ENCODE data around the gene CDK16.

Gene CDK16

DNA sequence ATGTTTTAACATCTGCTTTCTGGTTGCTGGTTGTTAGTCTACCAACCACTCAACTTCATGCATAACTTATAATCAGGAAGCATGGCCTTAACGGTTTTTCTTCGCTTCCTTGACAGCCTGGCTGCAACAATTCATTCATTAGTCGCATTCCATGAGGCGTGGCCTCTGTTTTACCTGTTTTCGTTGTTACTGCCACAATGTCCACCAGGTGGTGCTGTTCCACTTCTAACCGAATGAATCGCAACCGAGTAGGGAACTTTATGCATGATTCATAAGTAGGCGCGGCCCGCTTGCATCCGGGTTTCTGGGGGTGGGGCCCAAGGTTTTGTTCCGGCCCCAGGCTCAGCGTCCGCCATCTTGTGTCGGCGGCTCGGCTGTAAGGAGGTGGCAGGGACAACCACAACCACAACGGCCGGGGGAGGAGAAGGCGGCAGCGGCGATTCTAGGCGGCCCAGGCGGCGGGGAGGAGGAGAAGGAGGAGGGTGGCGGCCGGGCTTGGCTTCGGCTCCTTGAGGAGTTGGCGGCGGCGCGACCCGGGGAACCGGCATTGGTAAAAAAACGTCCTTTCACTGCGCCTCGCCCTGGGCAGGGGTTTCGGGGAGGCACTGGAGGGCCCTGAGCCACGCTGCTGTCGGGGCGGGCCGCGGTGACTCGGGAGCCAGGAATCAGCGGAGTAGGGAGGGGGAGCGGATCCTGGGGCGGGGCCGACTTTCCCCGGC is 24.8 kb upstream of the CDK16 start, which contains the start of gene UBA1:
Gene UBA1, plus strand, starts transcription at position 355 of the 719 bp plus-strand sequence. CDS start 4,974 bp downstream, outside the sequence.
- no peaks in the 10 kb centered on the region for H3K9me3 Mint-ChIP-seq
- H3K36me3 Mint-ChIP-seq (ENCODE audit: low read depth): peaks cover 28% of the 10 kb centered on the region
- peaks cover 60% of the 10 kb centered on the region for H3K4me1 Mint-ChIP-seq
- ATAC-seq: peak; percentile 56
- H3K4me3 Mint-ChIP-seq: peak within 1 kb of the TSS; percentile 90
- H3K27ac Mint-ChIP-seq: peak within 1 kb of the TSS; percentile 86
- peak; percentile 87 for DNase-seq
- no peaks in the 10 kb centered on the region for H3K27me3 Mint-ChIP-seq

DNA sequence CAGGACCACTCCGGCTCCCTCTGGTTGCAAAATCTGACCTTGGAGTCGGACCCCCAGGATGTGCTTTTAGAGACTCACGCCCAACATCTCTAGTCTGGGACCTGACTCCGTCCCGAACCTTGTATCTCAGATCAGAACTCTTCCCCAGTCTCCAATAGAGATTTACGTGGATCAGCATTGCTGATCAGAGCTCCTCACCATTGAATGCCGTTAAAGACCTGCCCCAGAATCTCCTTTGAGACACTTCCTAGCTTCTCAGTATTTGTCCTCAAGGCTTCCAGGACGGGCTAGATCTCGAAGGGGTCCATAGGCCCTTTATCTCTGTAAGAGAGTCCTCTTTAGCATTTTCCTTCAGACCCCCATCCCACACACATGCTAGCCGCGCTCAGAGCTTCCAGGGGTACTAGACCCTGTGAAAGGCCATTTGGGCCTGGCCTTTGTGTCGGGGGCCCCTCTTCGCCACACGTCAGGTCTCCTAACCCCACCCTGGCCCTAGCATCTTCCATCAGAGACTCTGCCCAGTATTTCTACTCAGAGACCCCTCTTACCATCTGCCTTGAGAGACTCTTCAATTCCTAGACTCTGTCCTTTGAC is 24.2 kb upstream of the CDK16 start:
- H3K4me1 Mint-ChIP-seq: peaks cover 53% of the 10 kb centered on the region
- peaks cover 31% of the 10 kb centered on the region for H3K36me3 Mint-ChIP-seq (ENCODE audit: low read depth)
- peak overlapping the region; percentile 90 for H3K4me3 Mint-ChIP-seq
- no peaks in the 10 kb centered on the region for H3K9me3 Mint-ChIP-seq
- no peaks in the 10 kb centered on the region for H3K27me3 Mint-ChIP-seq
- ATAC-seq: no peak
- no peak for DNase-seq
- H3K27ac Mint-ChIP-seq: peak overlapping the region; percentile 83

DNA sequence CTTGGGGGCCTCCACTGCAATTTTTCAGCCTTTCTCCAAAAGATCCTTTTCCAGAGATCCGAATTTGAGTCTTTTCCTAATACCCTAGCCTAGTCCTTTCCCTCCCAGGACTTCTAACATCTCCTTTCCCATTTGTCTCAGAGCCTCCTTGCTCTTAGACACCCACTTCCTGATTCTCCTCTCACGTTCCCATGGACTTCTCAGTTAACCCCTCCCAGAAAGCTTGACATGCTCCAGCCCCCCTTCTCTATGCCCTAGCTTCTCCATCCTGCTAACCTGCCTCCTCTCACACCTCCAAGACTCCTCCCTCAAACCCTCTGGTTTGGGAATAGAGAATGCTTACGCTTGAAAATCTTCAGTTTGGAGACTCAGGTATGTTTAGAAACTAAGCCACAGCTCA is 22.4 kb upstream of the CDK16 start:
- Mint-ChIP-seq H3K4me1 (peaks cover 45% of the 10 kb centered on the region), H3K36me3 (ENCODE audit: low read depth) (peaks cover 36% of the 10 kb centered on the region), H3K4me3 (peak overlapping the region; percentile 90), H3K9me3 (no peaks in the 10 kb centered on the region), H3K27ac (peak overlapping the region; percentile 87), H3K27me3 (no peaks in the 10 kb centered on the region)
- DNase-seq (no peak), ATAC-seq (no peak)

DNA sequence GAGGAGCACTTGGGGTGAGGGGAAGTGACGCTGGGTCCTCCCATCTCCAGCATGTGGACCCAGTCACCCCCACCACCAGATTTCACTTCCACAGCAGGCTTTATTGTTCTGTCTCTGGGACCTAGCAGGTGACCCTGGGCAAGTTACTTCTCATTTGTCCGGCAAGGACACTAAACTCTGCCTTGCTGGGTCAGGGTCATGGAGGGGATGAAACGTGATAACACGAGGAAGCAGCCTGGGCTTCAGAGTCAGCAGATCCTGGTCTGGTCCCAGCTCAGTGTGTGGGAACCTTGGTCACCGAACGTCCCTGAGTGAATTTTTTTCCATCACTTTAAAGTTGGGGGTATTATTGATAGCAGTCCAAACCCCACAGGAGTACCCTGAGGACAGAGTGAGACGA is 21.0 kb upstream of the CDK16 start:
- Mint-ChIP-seq H3K27ac (peak overlapping the region; percentile 31), H3K4me3 (peak overlapping the region; percentile 90)
- no peak for ATAC-seq

DNA sequence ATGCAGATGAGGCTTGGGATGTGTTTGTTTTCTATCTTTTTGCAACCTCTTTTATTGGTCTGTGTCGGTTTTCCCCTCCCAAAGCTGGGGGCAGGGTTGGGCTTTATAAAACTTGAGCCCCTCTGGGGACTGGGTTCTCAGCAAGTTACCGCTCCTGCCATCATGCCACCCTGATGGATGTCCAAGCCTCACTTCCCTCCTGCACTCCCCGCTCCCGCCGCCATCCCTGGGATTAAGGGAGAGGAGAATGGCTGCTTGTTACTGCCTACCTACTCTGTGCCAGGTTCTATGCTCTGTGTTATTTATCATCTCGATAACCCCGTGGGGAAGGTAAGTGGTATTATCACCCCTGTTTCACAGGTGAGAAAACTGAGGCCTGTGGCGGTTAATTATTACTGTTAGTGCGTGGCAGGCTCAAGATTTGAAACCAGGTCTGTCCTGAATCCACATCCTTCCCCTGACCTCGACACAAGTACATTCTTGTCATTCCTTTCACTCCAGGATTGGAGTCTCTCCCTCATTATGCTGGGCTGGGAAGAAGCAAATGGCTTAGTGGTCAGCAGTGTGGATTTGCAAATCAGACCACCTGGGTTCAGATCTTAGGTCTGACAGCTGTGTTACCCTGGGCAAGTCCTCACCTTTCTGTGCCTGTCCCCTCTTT is 20.3 kb upstream of the CDK16 start:
- no peaks in the 10 kb centered on the region for H3K27me3 Mint-ChIP-seq
- peaks cover 36% of the 10 kb centered on the region for H3K4me1 Mint-ChIP-seq
- no peak overlapping the region for H3K27ac Mint-ChIP-seq
- ATAC-seq (no peak), DNase-seq (no peak)
- H3K9me3 Mint-ChIP-seq: no peaks in the 10 kb centered on the region
- H3K36me3 Mint-ChIP-seq (ENCODE audit: low read depth): peaks cover 42% of the 10 kb centered on the region
- H3K4me3 Mint-ChIP-seq: no peak overlapping the region

More for the DNA sequence above, 21.0 kb upstream of the CDK16 start:
- no peaks in the 10 kb centered on the region for H3K27me3 Mint-ChIP-seq
- no peaks in the 10 kb centered on the region for H3K9me3 Mint-ChIP-seq
- peaks cover 42% of the 10 kb centered on the region for H3K4me1 Mint-ChIP-seq
- no peak for DNase-seq
- peaks cover 46% of the 10 kb centered on the region for H3K36me3 Mint-ChIP-seq (ENCODE audit: low read depth)

DNA sequence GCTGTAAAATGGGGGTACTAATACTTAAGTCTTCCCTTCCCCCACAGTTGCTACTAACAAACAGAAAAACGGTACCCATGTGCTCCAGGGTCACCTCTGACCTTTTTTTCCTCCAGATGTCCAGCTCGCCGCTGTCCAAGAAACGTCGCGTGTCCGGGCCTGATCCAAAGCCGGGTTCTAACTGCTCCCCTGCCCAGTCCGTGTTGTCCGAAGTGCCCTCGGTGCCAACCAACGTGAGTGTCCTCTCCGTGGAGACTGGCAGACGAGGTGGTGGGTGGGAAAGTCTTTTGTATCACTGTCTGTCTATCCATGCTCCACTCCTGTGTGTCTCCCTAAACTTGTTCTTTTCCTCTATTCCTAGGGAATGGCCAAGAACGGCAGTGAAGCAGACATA is 19.8 kb upstream of the CDK16 start:
- H3K4me3 Mint-ChIP-seq: no peak overlapping the region
- no peak overlapping the region for H3K27ac Mint-ChIP-seq
- no peaks in the 10 kb centered on the region for H3K27me3 Mint-ChIP-seq
- H3K9me3 Mint-ChIP-seq: no peaks in the 10 kb centered on the region
- DNase-seq (no peak), ATAC-seq (no peak)
- H3K4me1 Mint-ChIP-seq: peaks cover 32% of the 10 kb centered on the region
- peaks cover 42% of the 10 kb centered on the region for H3K36me3 Mint-ChIP-seq (ENCODE audit: low read depth)

DNA sequence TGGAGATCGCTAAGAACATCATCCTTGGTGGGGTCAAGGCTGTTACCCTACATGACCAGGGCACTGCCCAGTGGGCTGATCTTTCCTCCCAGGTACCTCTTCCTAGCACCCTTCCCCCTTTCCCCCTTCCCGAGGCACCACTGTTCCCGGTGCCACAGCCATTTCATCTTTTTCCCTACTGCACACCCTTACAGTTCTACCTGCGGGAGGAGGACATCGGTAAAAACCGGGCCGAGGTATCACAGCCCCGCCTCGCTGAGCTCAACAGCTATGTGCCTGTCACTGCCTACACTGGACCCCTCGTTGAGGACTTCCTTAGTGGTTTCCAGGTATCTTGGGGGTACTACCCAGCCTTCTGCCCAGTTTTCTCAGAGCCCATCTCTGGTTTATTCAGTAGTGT is 19.2 kb upstream of the CDK16 start:
- Mint-ChIP-seq H3K9me3 (no peaks in the 10 kb centered on the region), H3K4me1 (peaks cover 32% of the 10 kb centered on the region), H3K27ac (no peak overlapping the region), H3K36me3 (ENCODE audit: low read depth) (peaks cover 41% of the 10 kb centered on the region), H3K27me3 (no peaks in the 10 kb centered on the region), H3K4me3 (no peak overlapping the region)
- ATAC-seq (no peak), DNase-seq (no peak)

DNA sequence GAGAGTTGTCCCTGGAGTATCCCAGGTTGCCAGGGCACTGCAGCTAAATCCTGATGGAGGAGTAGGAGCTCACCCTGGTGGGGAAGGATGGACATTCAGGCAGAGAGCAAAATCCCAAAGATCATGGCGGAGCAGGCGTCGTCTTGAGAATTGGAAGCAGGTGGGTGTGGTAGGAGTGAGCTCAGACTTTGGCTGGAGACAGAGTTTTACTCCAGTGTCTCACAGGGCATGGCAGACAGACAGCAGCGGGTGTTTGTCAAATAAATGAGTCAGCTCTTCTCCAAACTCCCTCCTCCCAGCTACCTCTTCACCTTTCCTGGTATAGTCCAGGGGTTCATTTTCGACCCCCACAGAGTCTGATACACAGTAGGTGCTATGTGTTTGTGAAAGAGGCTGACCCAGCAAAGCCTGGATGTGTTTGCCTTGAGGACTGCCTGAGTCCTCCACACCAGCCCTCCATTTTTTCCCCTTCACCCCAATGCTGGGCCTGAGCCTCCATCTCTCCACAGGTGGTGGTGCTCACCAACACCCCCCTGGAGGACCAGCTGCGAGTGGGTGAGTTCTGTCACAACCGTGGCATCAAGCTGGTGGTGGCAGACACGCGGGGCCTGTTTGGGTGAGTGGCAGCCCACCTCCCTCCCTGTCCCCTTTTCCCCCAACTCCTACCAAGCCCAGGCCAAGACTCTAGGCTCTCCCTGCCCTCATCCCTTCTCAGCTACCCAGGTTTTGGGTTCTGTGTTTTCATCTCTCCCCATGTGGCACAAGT is 17.9 kb upstream of the CDK16 start:
- peaks cover 38% of the 10 kb centered on the region for H3K36me3 Mint-ChIP-seq (ENCODE audit: low read depth)
- no peaks in the 10 kb centered on the region for H3K27me3 Mint-ChIP-seq
- no peak overlapping the region for H3K27ac Mint-ChIP-seq
- no peak overlapping the region for H3K4me3 Mint-ChIP-seq
- DNase-seq (no peak), ATAC-seq (no peak)
- no peaks in the 10 kb centered on the region for H3K9me3 Mint-ChIP-seq
- peaks cover 24% of the 10 kb centered on the region for H3K4me1 Mint-ChIP-seq

DNA sequence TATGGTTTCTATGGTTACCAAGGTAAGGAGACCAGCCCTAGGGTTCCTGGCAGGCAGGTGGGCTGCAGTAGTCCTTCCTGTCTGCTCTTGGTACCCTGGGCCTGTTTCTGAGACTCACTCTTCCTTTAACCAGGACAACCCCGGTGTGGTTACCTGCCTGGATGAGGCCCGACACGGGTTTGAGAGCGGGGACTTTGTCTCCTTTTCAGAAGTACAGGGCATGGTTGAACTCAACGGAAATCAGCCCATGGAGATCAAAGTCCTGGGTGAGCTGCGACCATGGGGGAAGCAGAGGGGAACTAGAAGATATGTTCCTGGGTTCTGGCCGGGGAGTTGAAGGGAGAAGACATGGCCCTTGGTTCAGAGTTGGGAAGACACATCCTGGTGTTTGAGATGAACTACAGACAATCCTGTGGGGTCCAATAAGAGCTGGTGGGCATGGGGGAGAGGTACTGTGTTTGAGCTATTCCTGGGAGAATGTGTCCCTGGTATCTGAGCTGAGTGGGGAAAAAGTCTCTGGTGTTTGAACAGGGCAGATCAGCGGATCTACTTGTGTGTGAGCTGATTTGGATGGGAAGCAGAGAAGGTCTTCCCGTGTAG is 17.0 kb upstream of the CDK16 start:
- Mint-ChIP-seq H3K4me3 (no peak overlapping the region), H3K27ac (no peak overlapping the region)

DNA sequence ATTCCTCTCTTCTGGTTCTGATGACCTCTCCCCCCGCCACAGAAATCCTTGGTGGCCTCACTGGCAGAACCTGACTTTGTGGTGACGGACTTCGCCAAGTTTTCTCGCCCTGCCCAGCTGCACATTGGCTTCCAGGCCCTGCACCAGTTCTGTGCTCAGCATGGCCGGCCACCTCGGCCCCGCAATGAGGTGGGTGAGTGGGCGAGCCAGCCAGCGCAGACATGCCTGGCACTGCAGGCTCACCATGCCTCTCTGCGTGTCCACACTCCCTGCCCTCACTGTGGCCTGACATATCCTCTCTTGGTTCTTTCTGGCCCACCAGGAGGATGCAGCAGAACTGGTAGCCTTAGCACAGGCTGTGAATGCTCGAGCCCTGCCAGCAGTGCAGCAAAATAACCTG is 16.2 kb upstream of the CDK16 start:
- no peak for DNase-seq
- H3K4me3 Mint-ChIP-seq: no peak overlapping the region
- no peak for ATAC-seq
- no peaks in the 10 kb centered on the region for H3K9me3 Mint-ChIP-seq
- H3K4me1 Mint-ChIP-seq: peaks cover 7% of the 10 kb centered on the region
- H3K27me3 Mint-ChIP-seq: no peaks in the 10 kb centered on the region
- H3K27ac Mint-ChIP-seq: no peak overlapping the region
- peaks cover 42% of the 10 kb centered on the region for H3K36me3 Mint-ChIP-seq (ENCODE audit: low read depth)

More for the DNA sequence above, 17.0 kb upstream of the CDK16 start:
- Mint-ChIP-seq H3K9me3 (no peaks in the 10 kb centered on the region), H3K4me1 (peaks cover 15% of the 10 kb centered on the region), H3K36me3 (ENCODE audit: low read depth) (peaks cover 34% of the 10 kb centered on the region), H3K27me3 (no peaks in the 10 kb centered on the region)
- DNase-seq: no peak
- ATAC-seq: no peak

DNA sequence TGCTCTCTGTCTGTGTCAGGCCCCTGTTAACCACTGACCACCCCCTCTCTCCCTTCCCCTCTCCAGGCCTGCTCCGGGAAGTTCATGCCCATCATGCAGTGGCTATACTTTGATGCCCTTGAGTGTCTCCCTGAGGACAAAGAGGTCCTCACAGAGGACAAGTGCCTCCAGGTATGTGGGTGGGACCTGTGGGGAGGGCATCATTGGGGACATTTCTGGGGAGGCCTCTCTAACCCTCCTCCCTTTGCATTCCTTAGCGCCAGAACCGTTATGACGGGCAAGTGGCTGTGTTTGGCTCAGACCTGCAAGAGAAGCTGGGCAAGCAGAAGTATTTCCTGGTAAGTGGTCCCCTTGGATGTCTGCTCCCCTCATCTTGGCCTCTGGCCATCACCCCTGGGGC is 15.6 kb upstream of the CDK16 start:
- DNase-seq: no peak
- Mint-ChIP-seq H3K4me3 (no peak overlapping the region), H3K27ac (no peak overlapping the region), H3K9me3 (no peaks in the 10 kb centered on the region), H3K36me3 (ENCODE audit: low read depth) (peaks cover 43% of the 10 kb centered on the region), H3K27me3 (no peaks in the 10 kb centered on the region), H3K4me1 (peaks cover 3% of the 10 kb centered on the region)
- no peak for ATAC-seq

DNA sequence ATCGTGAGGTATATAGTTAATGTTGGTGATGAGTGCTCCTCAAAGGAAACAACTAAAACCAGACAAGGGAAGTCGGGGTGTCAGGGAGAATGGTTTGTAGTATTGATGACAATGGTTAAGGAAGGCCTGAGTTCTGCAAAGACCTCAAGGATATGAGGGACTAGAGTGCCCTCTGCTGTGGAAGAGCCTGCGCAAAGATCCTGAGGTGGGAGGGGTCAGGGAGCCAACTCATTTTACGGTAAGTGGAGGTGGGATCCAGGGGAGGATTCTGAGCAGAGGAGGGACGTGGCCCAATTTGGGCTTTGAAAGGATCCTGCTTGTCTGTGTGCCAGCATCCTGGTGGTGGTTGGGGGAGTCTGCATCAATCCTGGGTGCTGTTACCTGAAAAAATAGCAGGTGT is 13.5 kb upstream of the CDK16 start:
- no peak overlapping the region for H3K4me3 Mint-ChIP-seq
- H3K9me3 Mint-ChIP-seq: no peaks in the 10 kb centered on the region
- no peaks in the 10 kb centered on the region for H3K27me3 Mint-ChIP-seq
- DNase-seq: no peak
- H3K27ac Mint-ChIP-seq: no peak overlapping the region
- H3K36me3 Mint-ChIP-seq (ENCODE audit: low read depth): peaks cover 37% of the 10 kb centered on the region
- ATAC-seq: no peak
- peaks cover 3% of the 10 kb centered on the region for H3K4me1 Mint-ChIP-seq

DNA sequence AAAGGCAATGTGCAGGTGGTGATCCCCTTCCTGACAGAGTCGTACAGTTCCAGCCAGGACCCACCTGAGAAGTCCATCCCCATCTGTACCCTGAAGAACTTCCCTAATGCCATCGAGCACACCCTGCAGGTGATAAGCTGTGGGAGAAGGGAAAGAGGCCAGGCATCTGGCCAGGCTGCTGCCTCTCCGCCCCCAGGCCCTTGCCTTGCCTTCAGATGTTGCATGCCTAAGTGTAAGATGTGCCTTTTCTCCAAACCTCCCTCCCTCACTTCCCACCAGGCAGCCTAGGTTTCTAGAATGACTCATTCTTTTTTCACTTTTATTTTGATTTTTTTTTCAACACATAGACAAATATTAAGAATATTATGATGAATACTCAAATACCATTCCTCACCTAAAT is 12.2 kb upstream of the CDK16 start:
- H3K4me3 Mint-ChIP-seq: no peak overlapping the region
- no peaks in the 10 kb centered on the region for H3K9me3 Mint-ChIP-seq
- peaks cover 3% of the 10 kb centered on the region for H3K4me1 Mint-ChIP-seq
- H3K27me3 Mint-ChIP-seq: no peaks in the 10 kb centered on the region
- ATAC-seq (no peak), DNase-seq (no peak)
- H3K36me3 Mint-ChIP-seq (ENCODE audit: low read depth): peaks cover 28% of the 10 kb centered on the region
- no peak overlapping the region for H3K27ac Mint-ChIP-seq

DNA sequence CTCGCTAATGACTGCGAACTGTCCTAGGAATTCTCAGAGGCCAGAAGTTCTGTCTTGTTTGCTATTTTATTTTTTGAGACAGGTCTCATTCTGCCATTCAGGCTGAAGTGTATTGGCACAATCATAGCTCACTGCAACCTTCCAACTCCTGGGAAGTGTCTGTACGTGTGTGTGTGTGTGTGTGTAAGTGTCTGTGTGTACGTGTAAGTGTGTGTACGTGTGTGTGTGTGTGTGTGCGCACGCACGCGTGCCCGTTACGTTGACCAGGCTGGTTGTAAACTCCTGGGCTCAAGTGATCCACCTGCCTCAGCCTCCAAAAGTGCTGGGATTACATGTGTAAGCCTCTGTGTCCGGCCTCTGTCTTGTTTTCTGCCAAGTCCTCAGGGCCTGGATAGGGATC is 10.4 kb upstream of the CDK16 start:
- no peak overlapping the region for H3K4me3 Mint-ChIP-seq
- no peak overlapping the region for H3K27ac Mint-ChIP-seq
- no peaks in the 10 kb centered on the region for H3K9me3 Mint-ChIP-seq
- DNase-seq: no peak
- peaks cover 25% of the 10 kb centered on the region for H3K36me3 Mint-ChIP-seq (ENCODE audit: low read depth)
- no peak for ATAC-seq
- H3K27me3 Mint-ChIP-seq: no peaks in the 10 kb centered on the region
- peaks cover 3% of the 10 kb centered on the region for H3K4me1 Mint-ChIP-seq
